ENCODE data around the gene UPF2. TPM values are rescaled to one million over a fixed set of nuclear protein-coding genes. Genes with fewer than 3 reads are reported as not detected.

The UPF2 gene
- total RNA-seq, 1 donor from 2014 or later = 16.4 TPM

GRCh38 chr10:11962176-11962575 lies 80.4 kb downstream of the UPF2 start:
- no peak for DNase-seq (ENCODE audit: low spot score)

- no peak for DNase-seq (ENCODE audit: low spot score)
Observed at GRCh38 chr10:11961771-11962170, 80.8 kb downstream of the UPF2 start.

- DNase-seq (ENCODE audit: low spot score) = no peak
Observed at GRCh38 chr10:11959966-11960365, 82.6 kb downstream of the UPF2 start.

GRCh38 chr10:11958956-11959355 lies 83.7 kb downstream of the UPF2 start:
- no peak for DNase-seq (ENCODE audit: low spot score)

- DNase-seq (ENCODE audit: low spot score) = no peak
Observed at GRCh38 chr10:11951695-11952094, 90.9 kb downstream of the UPF2 start.

- no peak for DNase-seq (ENCODE audit: low spot score)
Observed at GRCh38 chr10:11950325-11951018, 92.1 kb downstream of the UPF2 start.

- DNase-seq (ENCODE audit: low spot score) = no peak
Observed at GRCh38 chr10:11949152-11949551, 93.5 kb downstream of the UPF2 start.

- no peak for DNase-seq (ENCODE audit: low spot score)
Observed at GRCh38 chr10:11946652-11947051, 96.0 kb downstream of the UPF2 start.

GRCh38 chr10:11936389-11937152 lies 106.0 kb downstream of the UPF2 start:
- DNase-seq (ENCODE audit: low spot score) = no peak

GRCh38 chr10:11934262-11934661 lies 108.3 kb downstream of the UPF2 start:
- no peak for DNase-seq (ENCODE audit: low spot score)

- DNase-seq (ENCODE audit: low spot score) = no peak
Observed at GRCh38 chr10:11933577-11934223, 108.9 kb downstream of the UPF2 start.

GRCh38 chr10:11931038-11931437 lies 111.6 kb downstream of the UPF2 start:
- DNase-seq (ENCODE audit: low spot score) = no peak

- no peak for DNase-seq (ENCODE audit: low spot score)
Observed at GRCh38 chr10:11930312-11930978, 112.2 kb downstream of the UPF2 start.

GRCh38 chr10:11927746-11928145 lies 114.9 kb downstream of the UPF2 start:
- no peak for DNase-seq (ENCODE audit: low spot score)

GRCh38 chr10:11921800-11922392 lies 120.7 kb downstream of the UPF2 start:
- DNase-seq (ENCODE audit: low spot score) = peak; percentile 30

GRCh38 chr10:11919271-11919670 lies 123.3 kb downstream of the UPF2 start:
- DNase-seq (ENCODE audit: low spot score) = no peak

- DNase-seq (ENCODE audit: low spot score) = no peak
Observed at GRCh38 chr10:11918384-11918783, 124.2 kb downstream of the UPF2 start.

- DNase-seq (ENCODE audit: low spot score) = peak; percentile 60
Observed at GRCh38 chr10:11913079-11913641, 129.4 kb downstream of the UPF2 start.

- DNase-seq (ENCODE audit: low spot score) = peak; percentile 45
Observed at GRCh38 chr10:11910102-11910501, 132.5 kb downstream of the UPF2 start.

GRCh38 chr10:11909618-11910017 lies 133.0 kb downstream of the UPF2 start:
- DNase-seq (ENCODE audit: low spot score) = peak; percentile 51

- peak; percentile 83 for DNase-seq (ENCODE audit: low spot score)
Observed at GRCh38 chr10:11908991-11909390, 133.6 kb downstream of the UPF2 start.

Measured in mesenteric fat pad (tissue), 1 donor.